GM13977 (cell line): ENCODE results near the gene TAF4.
A peak's percentile ranks its signal among the peaks of the same experiment; 100 is the strongest.

ENCODE experiments used
- DNase-seq: peaks from one replicate; pipeline ENCODE4 v3.0.0; 2012; ENCODE audit warnings: low spot score
- CTCF ChIP-seq: IDR thresholded peaks from 2 replicates; pipeline ENCODE4 v1.5.1; 2012; ENCODE audit warnings: mild to moderate bottlenecking, control low read depth; ENCODE audit not compliant: insufficient read depth; ENCODE audit errors: extremely low read depth, missing control alignments
- in situ Hi-C: fragments of 300-500 bp; cut with MboI; formaldehyde crosslinking; loops from one replicate; pipeline ENCODE4 v1.12.0; 2022; ENCODE audit warnings: low sequenced_read_pairs, low pct_unique_long_range_greater_than_20kb, mixed read lengths, inconsistent platforms; ENCODE audit not compliant: unreplicated experiment

Gene TAF4

GRCh38 chr20:62010551-62011402 lies 54.9 kb downstream of the TAF4 start:
- in situ Hi-C loops = no loop called here
- DNase-seq = peak; percentile 87
- TF ChIP-seq CTCF = peak; percentile 66

GRCh38 chr20:62009869-62010445 lies 55.7 kb downstream of the TAF4 start:
- in situ Hi-C loops = no loop called here
- TF ChIP-seq CTCF = no peak
- no peak for DNase-seq

- no peak for TF ChIP-seq CTCF
- in situ Hi-C loops = no loop called here
- DNase-seq = no peak
These were observed 56.4 kb downstream of the TAF4 start for GRCh38 chr20:62009322-62009721.

GRCh38 chr20:62008643-62009183 lies 57.0 kb downstream of the TAF4 start:
- no peak for DNase-seq
- no peak for TF ChIP-seq CTCF
- in situ Hi-C loops = no loop called here

GRCh38 chr20:62007127-62007647 lies 58.5 kb downstream of the TAF4 start:
- in situ Hi-C loops = no loop called here
- DNase-seq = no peak
- TF ChIP-seq CTCF = no peak

- DNase-seq = no peak
- TF ChIP-seq CTCF = no peak
- in situ Hi-C loops = no loop called here
These were observed 59.2 kb downstream of the TAF4 start for GRCh38 chr20:62006482-62006881.
